Left lung (tissue), 10 donors: ENCODE measurements around the gene GDF9. TPM values are rescaled to one million over a fixed set of nuclear protein-coding genes. Genes with fewer than 3 reads are reported as not detected.

Experiments
- ATAC-seq: fragments of 200-7000 bp; cut with Tn5 transposase; one replicate; pipeline ENCODE4 v1.9.1; 2020; ENCODE audit warnings: moderate library complexity
- DNase-seq, 4 donors: peaks; one replicate each; pipeline ENCODE4 v3.0.0-alpha.2; 2013 to 2020
- H3K27ac ChIP-seq, 2 donors: fragments of 200-600 bp; sonication (generic) in 1 of 2; one replicate each; pipeline versions ENCODE4 v1.5.0 to v1.8.0; 2020 to 2021
- H3K27me3 ChIP-seq, 2 donors: fragments of 200-600 bp; sonication (generic) in 1 of 2; one replicate each; pipeline versions ENCODE4 v1.5.0 to v1.8.0; 2020 to 2021
- H3K36me3 ChIP-seq, 2 donors: fragments of 200-600 bp; sonication (generic) in 1 of 2; one replicate each; pipeline versions ENCODE4 v1.5.0 to v1.8.0; 2020 to 2021
- H3K4me1 ChIP-seq, 2 donors: fragments of 200-600 bp; one replicate each; pipeline ENCODE4 v1.8.0; 2021
- H3K4me3 ChIP-seq, 2 donors: fragments of 200-600 bp; sonication (generic) in 1 of 2; one replicate each; pipeline versions ENCODE4 v1.5.0 to v1.8.0; 2020 to 2021; ENCODE audit warnings: mild to moderate bottlenecking in 1 of 2
- H3K9me3 ChIP-seq, 2 donors: fragments of 200-600 bp; sonication (generic) in 1 of 2; one replicate each; pipeline versions ENCODE4 v1.5.0 to v1.8.0; 2020 to 2021
- intact Hi-C, 2 donors: fragments of 100-400 bp; cut with DNase I; formaldehyde crosslinking; loops; one replicate each; pipeline versions ENCODE4 v1.11.2 to v1.14.2; 2022
- polyA plus RNA-seq, 6 donors: library from polyadenylated mRNA; unstranded; fragments of 120-200 nt; gene quantifications; one replicate each; pipeline ENCODE4 v1.2.1, GENCODE V29; 2013; ENCODE audit not compliant: insufficient read length in 6 of 6
- total RNA-seq, 2 donors: library from RNA; stranded (reverse); fragmentation: NEBNext Ultra II Directional; extraction: Animal tissue kit (Norgen Biotek cat#: 25700); gene quantifications; one replicate each; pipeline ENCODE4 v1.2.1, GENCODE V29; 2021
- TF ChIP-seq, protein P1 (sequence below), 2 donors: fragments of 200-600 bp; sonication (generic) in 1 of 2; IDR thresholded peaks; one replicate each; pipeline versions ENCODE4 v1.5.0 to v1.8.0; 2021; ENCODE audit warnings: antibody characterized with exemption in 2 of 2
- donor health status: DM: no; HTN: yes; CAD: no.
- donor health status: DM: no; HTN: no; CAD: no.

GDF9 gene
- total and polyA plus RNA-seq, 8 donors = 0.26 to 1.6 (median 1.2) TPM

DNA sequence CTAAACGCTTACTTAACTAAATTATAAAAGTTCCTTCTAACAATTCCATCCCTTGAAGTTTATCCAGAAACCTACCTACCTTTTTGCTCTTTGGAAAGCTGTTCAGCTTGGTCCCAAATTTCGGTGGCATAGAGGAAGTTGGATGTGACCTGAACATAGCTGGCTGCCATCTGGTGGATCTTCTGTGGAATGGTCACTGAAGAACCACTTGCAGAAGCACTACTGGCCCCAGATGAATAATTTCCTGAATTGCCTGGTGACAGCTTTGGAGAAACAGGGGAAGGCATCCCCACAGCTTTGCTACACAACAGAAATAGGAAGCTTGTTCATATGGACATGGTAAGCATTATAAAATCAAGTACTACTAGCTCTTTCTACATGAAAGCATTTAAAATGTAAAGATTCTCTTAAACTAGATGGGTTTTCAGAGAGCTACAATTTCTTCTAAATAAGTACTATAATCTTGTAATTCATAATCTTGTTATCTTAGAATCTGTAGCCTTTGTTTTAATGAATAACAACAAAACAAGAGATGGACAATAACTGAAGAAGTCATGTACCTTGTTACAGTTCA lies 17.1 kb upstream of the GDF9 start:
- Histone ChIP-seq H3K36me3 (peaks cover 0 to 95% of the 10 kb centered on the region in 2 donors), H3K27ac (no peak overlapping the region), H3K4me1 (no peaks in the 10 kb centered on the region), H3K27me3 (no peaks in the 10 kb centered on the region), H3K9me3 (no peaks in the 10 kb centered on the region), H3K4me3 (no peak overlapping the region)
- intact Hi-C loops = no loop called here
- ATAC-seq = peak; percentile 95
- DNase-seq = peak in 3 of 4 donors; percentile 30 to 67 (median 43)
- TF ChIP-seq, protein P1, sequence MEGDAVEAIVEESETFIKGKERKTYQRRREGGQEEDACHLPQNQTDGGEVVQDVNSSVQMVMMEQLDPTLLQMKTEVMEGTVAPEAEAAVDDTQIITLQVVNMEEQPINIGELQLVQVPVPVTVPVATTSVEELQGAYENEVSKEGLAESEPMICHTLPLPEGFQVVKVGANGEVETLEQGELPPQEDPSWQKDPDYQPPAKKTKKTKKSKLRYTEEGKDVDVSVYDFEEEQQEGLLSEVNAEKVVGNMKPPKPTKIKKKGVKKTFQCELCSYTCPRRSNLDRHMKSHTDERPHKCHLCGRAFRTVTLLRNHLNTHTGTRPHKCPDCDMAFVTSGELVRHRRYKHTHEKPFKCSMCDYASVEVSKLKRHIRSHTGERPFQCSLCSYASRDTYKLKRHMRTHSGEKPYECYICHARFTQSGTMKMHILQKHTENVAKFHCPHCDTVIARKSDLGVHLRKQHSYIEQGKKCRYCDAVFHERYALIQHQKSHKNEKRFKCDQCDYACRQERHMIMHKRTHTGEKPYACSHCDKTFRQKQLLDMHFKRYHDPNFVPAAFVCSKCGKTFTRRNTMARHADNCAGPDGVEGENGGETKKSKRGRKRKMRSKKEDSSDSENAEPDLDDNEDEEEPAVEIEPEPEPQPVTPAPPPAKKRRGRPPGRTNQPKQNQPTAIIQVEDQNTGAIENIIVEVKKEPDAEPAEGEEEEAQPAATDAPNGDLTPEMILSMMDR (IDR thresholded peaks at IDR 0.05) = peak; percentile 39 to 72

DNA sequence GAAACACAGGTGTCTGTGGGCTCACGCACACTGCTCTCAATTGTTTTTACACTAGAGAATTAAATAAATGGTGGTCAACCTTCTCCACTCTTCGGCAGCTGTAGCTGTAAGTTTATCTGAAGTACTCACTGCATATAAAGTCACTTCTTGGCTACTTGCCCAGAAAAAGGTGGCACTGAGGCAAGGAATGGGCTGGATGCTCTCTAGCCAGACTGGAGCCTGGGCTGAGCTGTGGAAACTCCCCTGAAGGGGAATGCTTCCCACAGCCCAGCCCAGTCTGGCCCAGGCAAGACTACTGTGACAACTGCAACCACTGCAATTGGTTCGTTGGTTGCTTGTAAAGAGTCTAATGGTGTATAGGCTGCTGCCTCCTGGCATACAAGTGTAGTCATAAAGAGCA lies 11.7 kb upstream of the GDF9 start:
- Histone ChIP-seq H3K27ac (no peak overlapping the region), H3K36me3 (peaks cover 0 to 73% of the 10 kb centered on the region in 2 donors), H3K4me1 (no peaks in the 10 kb centered on the region), H3K27me3 (no peaks in the 10 kb centered on the region), H3K9me3 (no peaks in the 10 kb centered on the region), H3K4me3 (no peak overlapping the region)
- ATAC-seq (peak; percentile 81), DNase-seq (peak in 2 of 4 donors; percentile 23 to 51)
- intact Hi-C loops = no loop called here
- TF ChIP-seq, protein P1 (IDR thresholded peaks at IDR 0.05) = no peak

DNA sequence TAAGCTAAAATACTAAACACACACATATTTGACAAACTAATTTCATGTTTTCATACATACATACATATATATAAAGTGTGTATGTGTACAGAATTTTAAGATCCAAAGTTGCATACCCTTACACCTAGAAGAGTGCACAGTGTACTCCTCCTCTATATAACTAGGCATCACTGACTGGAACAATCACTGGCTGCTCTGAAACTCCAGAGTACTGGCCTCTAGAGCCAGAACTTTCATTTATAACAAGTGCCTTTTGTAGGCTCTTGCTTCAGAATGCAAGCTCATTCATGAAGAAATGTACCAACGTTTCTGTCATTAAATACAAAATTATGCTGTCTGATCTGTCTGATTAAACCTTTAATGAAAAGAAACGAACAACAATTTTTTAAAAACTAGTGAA lies 11.2 kb upstream of the GDF9 start:
- H3K4me1 ChIP-seq = no peaks in the 10 kb centered on the region
- H3K36me3 ChIP-seq = peaks cover 0 to 72% of the 10 kb centered on the region in 2 donors
- no peaks in the 10 kb centered on the region for H3K27me3 ChIP-seq
- H3K4me3 ChIP-seq = no peak overlapping the region
- no peak for DNase-seq
- intact Hi-C loops = no loop called here
- H3K27ac ChIP-seq = no peak overlapping the region
- TF ChIP-seq, protein P1 (IDR thresholded peaks at IDR 0.05) = no peak
- no peaks in the 10 kb centered on the region for H3K9me3 ChIP-seq
- peak; percentile 14 for ATAC-seq

DNA sequence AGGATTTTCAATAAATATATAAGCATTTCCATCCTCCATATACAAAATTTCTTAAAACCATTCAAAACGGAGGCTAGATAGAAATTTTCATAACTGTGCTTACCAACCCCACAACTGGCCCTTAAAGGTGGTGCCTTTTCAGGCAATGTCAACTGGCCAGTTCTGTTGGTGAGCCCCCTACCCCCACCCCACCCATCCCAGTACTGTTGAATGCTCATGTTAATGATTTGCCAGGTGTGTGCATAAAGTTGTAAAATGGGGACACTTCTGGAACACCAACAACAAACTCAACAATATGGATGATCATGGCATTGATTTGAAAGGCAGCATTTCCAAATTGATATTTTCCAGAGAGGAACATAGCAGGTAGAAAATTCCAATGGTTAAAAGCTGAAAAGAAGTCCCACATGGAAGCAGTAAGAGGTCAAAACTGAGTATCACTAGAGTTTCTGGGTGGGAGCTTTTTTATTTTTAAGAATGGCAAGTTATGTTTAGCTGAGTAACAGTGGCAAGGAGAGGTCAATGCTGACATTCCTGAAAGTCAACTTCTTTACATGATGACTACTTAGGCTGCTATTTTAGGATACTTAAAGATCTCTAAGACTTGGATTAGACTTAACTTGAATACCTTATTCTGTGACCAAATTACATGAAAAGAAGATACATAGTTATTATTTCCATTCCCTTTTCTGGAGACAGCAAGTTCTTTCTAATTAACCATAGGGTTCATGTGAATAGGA lies 9.9 kb upstream of the GDF9 start:
- Histone ChIP-seq H3K27ac (peak overlapping the region in 1 of 2 donors; percentile 44), H3K27me3 (no peaks in the 10 kb centered on the region), H3K36me3 (peaks cover 0 to 72% of the 10 kb centered on the region in 2 donors), H3K4me1 (no peaks in the 10 kb centered on the region), H3K9me3 (no peaks in the 10 kb centered on the region), H3K4me3 (no peak overlapping the region)
- ATAC-seq (peak; percentile 50), DNase-seq (no peak)
- TF ChIP-seq, protein P1 (IDR thresholded peaks at IDR 0.05) = no peak
- intact Hi-C loops = no loop called here

DNA sequence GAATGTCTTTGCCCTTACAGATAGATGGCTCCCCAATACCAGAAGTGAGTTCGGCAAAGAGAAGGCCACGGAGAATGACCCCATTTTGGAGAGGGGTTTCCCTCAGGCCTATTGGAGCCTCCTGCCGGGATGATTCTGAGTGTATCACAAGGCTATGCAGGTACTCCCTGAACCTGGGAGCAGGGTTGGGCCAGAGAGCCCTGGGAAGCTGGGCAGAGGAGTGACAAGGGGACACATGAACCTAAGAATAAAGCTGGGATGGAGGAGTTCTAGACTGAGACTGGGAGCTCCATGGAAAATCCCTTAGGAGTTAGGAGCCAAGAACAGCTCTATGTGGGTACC lies 7.6 kb upstream of the GDF9 start:
- H3K27ac ChIP-seq = no peak overlapping the region
- no peaks in the 10 kb centered on the region for H3K4me1 ChIP-seq
- H3K27me3 ChIP-seq = no peaks in the 10 kb centered on the region
- no peak for ATAC-seq
- DNase-seq = no peak
- no peaks in the 10 kb centered on the region for H3K9me3 ChIP-seq
- H3K36me3 ChIP-seq = peaks cover 0 to 72% of the 10 kb centered on the region in 2 donors
- intact Hi-C loops = no loop called here
- H3K4me3 ChIP-seq = no peak overlapping the region
- TF ChIP-seq, protein P1 (IDR thresholded peaks at IDR 0.05) = no peak
